Endodermal cell (in vitro differentiated cells): ENCODE data around the gene TBC1D13. TPM values are rescaled to one million over a fixed set of nuclear protein-coding genes. Genes with fewer than 3 reads are reported as not detected.

ENCODE experiments used
- DNase-seq: peaks from one replicate; pipeline ENCODE4 v3.0.0-alpha.2; 2017
- H3K27ac ChIP-seq: 2 replicates; pipeline ENCODE4 v1.5.1; 2013; ENCODE audit warnings: mild to moderate bottlenecking, low read depth, low read length, moderate library complexity
- H3K27me3 ChIP-seq: 2 replicates; pipeline ENCODE4 v1.6.1; 2013; ENCODE audit warnings: mild to moderate bottlenecking, low read length, moderate library complexity; ENCODE audit not compliant: insufficient read depth, control insufficient read depth, poor library complexity, severe bottlenecking
- H3K36me3 ChIP-seq: 2 replicates; pipeline ENCODE4 v1.7.0; 2013; ENCODE audit warnings: mild to moderate bottlenecking, low read length, moderate library complexity; ENCODE audit not compliant: control insufficient read depth, insufficient read depth
- H3K4me1 ChIP-seq: one replicate; pipeline ENCODE4 v1.7.0; 2013; ENCODE audit warnings: low read length; ENCODE audit not compliant: control insufficient read depth, insufficient read depth
- H3K4me3 ChIP-seq: 2 replicates; pipeline ENCODE4 v1.5.1; 2013; ENCODE audit warnings: mild to moderate bottlenecking, low read length, moderate library complexity
- H3K9ac ChIP-seq: 2 replicates; pipeline ENCODE4 v1.6.1; 2013; ENCODE audit warnings: mild to moderate bottlenecking, low read length, moderate library complexity; ENCODE audit not compliant: poor library complexity, severe bottlenecking; ENCODE audit errors: extremely low read depth
- H3K9me3 ChIP-seq: 2 replicates; pipeline ENCODE4 v1.6.1; 2013; ENCODE audit warnings: mild to moderate bottlenecking, low read length, moderate library complexity; ENCODE audit not compliant: control insufficient read depth
- H3K27ac Mint-ChIP-seq: 2 replicates; pipeline ENCODE4 v1.8.0; 2020; ENCODE audit warnings: mixed read lengths
- H3K27me3 Mint-ChIP-seq: 2 replicates; pipeline ENCODE4 v1.8.0; 2021; ENCODE audit warnings: mild to moderate bottlenecking, mixed read lengths; ENCODE audit not compliant: insufficient read depth
- H3K36me3 Mint-ChIP-seq: 2 replicates; pipeline ENCODE4 v1.8.0; 2020; ENCODE audit warnings: low read depth, mixed read lengths
- H3K4me1 Mint-ChIP-seq: 2 replicates; pipeline ENCODE4 v1.8.0; 2020; ENCODE audit warnings: mixed read lengths
- H3K4me3 Mint-ChIP-seq: 2 replicates; pipeline ENCODE4 v1.8.0; 2020; ENCODE audit warnings: mild to moderate bottlenecking, moderate library complexity, mixed read lengths
- H3K9me3 Mint-ChIP-seq: 2 replicates; pipeline ENCODE4 v1.8.0; 2020; ENCODE audit warnings: mild to moderate bottlenecking, mixed read lengths
- CTCF ChIP-seq: fragments of 200-600 bp; sonication (generic); conservative IDR thresholded peaks from 2 replicates; pipeline ENCODE4 v1.5.0; 2021; ENCODE audit warnings: antibody characterized with exemption, mild to moderate bottlenecking
- WGBS, 2 experiments: methylation state at CpG; one replicate each; pipeline versions ENCODE4 v1.1.5 to v1.1.7; 2013; ENCODE audit warnings: missing lambda C conversion rate in 2 of 2, mixed read lengths in 1 of 2; ENCODE audit not compliant: insufficient coverage in 1 of 2, insufficient read length in 1 of 2; 5-methylcytosine and 5-hydroxymethylcytosine counted together
- total RNA-seq, 2 donors: library from RNA; stranded (reverse); fragmentation: NEBNext Ultra II Directional in 1 of 2; extraction: Animal tissue kit (Norgen Biotek cat#: 25700) in 1 of 2; gene quantifications; 2 replicates in 1 of 2; 3 replicates in 1 of 2; pipeline ENCODE4 v1.2.1, GENCODE V29; 2021

The TBC1D13 gene
- total RNA-seq, 2 donors from 2014 or later = 30.2 to 34.3 TPM

- H3K4me1 ChIP-seq = no peaks in the 10 kb centered on the region
- Mint-ChIP-seq H3K27me3 (no peaks in the 10 kb centered on the region), H3K36me3 (peaks cover 22% of the 10 kb centered on the region), H3K4me1 (no peaks in the 10 kb centered on the region), H3K27ac (no peak overlapping the region), H3K4me3 (no peak overlapping the region), H3K9me3 (no peaks in the 10 kb centered on the region)
- H3K9me3 ChIP-seq = no peaks in the 10 kb centered on the region
- no peak for DNase-seq
- peaks cover 32% of the 10 kb centered on the region for H3K36me3 ChIP-seq
- no peak for TF ChIP-seq CTCF
- H3K9ac ChIP-seq = no peak overlapping the region
- no peak overlapping the region for H3K4me3 ChIP-seq
- no peak overlapping the region for H3K27ac ChIP-seq
- WGBS, 2 experiments = 88 to 96% methylated on average over 5 to 14 of the region's 14 CpGs
- H3K27me3 ChIP-seq = no peaks in the 10 kb centered on the region
Observed at GRCh38 chr9:128807827-128808226, 20.8 kb downstream of the TBC1D13 start.

- H3K9me3 Mint-ChIP-seq = no peaks in the 10 kb centered on the region
- no peaks in the 10 kb centered on the region for H3K4me1 ChIP-seq
- no peaks in the 10 kb centered on the region for H3K9me3 ChIP-seq
- H3K4me3 Mint-ChIP-seq = no peak overlapping the region
- peaks cover 28% of the 10 kb centered on the region for H3K36me3 ChIP-seq
- no peak for TF ChIP-seq CTCF
- peaks cover 15% of the 10 kb centered on the region for H3K36me3 Mint-ChIP-seq
- DNase-seq = no peak
- H3K4me3 ChIP-seq = no peak overlapping the region
- no peaks in the 10 kb centered on the region for H3K27me3 Mint-ChIP-seq
- H3K27ac Mint-ChIP-seq = no peak overlapping the region
- whole genome bisulfite sequencing, 2 experiments = 81% methylated on average over 3 of the region's 3 CpGs; no CpG with 5 or more reads in 1 of the 2 experiments
- H3K4me1 Mint-ChIP-seq = no peaks in the 10 kb centered on the region
- H3K27me3 ChIP-seq = no peaks in the 10 kb centered on the region
- no peak overlapping the region for H3K27ac ChIP-seq
- H3K9ac ChIP-seq = no peak overlapping the region
Observed at GRCh38 chr9:128808543-128808942, 21.5 kb downstream of the TBC1D13 start.

- no peak overlapping the region for H3K27ac Mint-ChIP-seq
- H3K4me1 Mint-ChIP-seq = no peaks in the 10 kb centered on the region
- no peak overlapping the region for H3K9ac ChIP-seq
- no peak for TF ChIP-seq CTCF
- H3K4me3 Mint-ChIP-seq = no peak overlapping the region
- H3K4me1 ChIP-seq = no peaks in the 10 kb centered on the region
- no peaks in the 10 kb centered on the region for H3K27me3 Mint-ChIP-seq
- H3K9me3 Mint-ChIP-seq = no peaks in the 10 kb centered on the region
- peaks cover 22% of the 10 kb centered on the region for H3K36me3 ChIP-seq
- peaks cover 9% of the 10 kb centered on the region for H3K36me3 Mint-ChIP-seq
- no peak overlapping the region for H3K27ac ChIP-seq
- no peak overlapping the region for H3K4me3 ChIP-seq
- 94 to 99% methylated on average over 10 to 12 of the region's 12 CpGs for WGBS, 2 experiments
- H3K27me3 ChIP-seq = no peaks in the 10 kb centered on the region
- no peak for DNase-seq
- H3K9me3 ChIP-seq = no peaks in the 10 kb centered on the region
Observed at GRCh38 chr9:128809036-128809599, 22.1 kb downstream of the TBC1D13 start.
